GM23338 (cell line): Measurements from ENCODE around the gene MND1. TPM values are rescaled to one million over a fixed set of nuclear protein-coding genes. Genes with fewer than 3 reads are reported as not detected.

Experiments used
- ATAC-seq: fragments of 200-7000 bp; cut with Tn5 transposase; 3 replicates; pipeline ENCODE4 v1.9.1; 2020
- DNase-seq: peaks from one replicate; pipeline ENCODE4 v3.0.0-alpha.2; 2015; ENCODE audit warnings: low spot score
- H2AFZ ChIP-seq: fragments of 200-600 bp; sonication (generic); 2 replicates; pipeline ENCODE4 v1.8.0; 2016; ENCODE audit warnings: antibody characterized with exemption, mild to moderate bottlenecking, moderate library complexity
- H3F3A ChIP-seq: fragments of 200-600 bp; sonication (generic); replicated peaks from 2 replicates; pipeline ENCODE4 v1.8.0; 2017; ENCODE audit warnings: antibody characterized with exemption, mixed run types, low read depth
- H3K27ac ChIP-seq: fragments of 200-600 bp; sonication (generic); 2 replicates; pipeline ENCODE4 v1.6.1; 2016; ENCODE audit warnings: low read depth
- H3K27me3 ChIP-seq: fragments of 200-600 bp; sonication (generic); 2 replicates; pipeline ENCODE4 v1.8.0; 2016; ENCODE audit warnings: mild to moderate bottlenecking, mixed run types, moderate library complexity; ENCODE audit not compliant: insufficient read depth
- H3K36me3 ChIP-seq: fragments of 200-600 bp; sonication (generic); 2 replicates; pipeline ENCODE4 v1.8.0; 2016; ENCODE audit warnings: mild to moderate bottlenecking; ENCODE audit not compliant: insufficient read depth
- H3K4me1 ChIP-seq: fragments of 200-600 bp; sonication (generic); 2 replicates; pipeline ENCODE4 v1.8.0; 2016; ENCODE audit warnings: mild to moderate bottlenecking, moderate library complexity; ENCODE audit not compliant: insufficient read depth
- H3K4me2 ChIP-seq: fragments of 200-600 bp; sonication (generic); 2 replicates; pipeline ENCODE4 v1.7.1; 2017; ENCODE audit warnings: mixed run types
- H3K4me3 ChIP-seq: fragments of 200-600 bp; sonication (generic); 2 replicates; pipeline ENCODE4 v1.6.1; 2016; ENCODE audit warnings: mixed run types
- H3K79me2 ChIP-seq: fragments of 200-600 bp; sonication (generic); replicated peaks from 2 replicates; pipeline ENCODE4 v1.8.0; 2017; ENCODE audit warnings: mild to moderate bottlenecking; ENCODE audit not compliant: insufficient read depth
- H3K9me2 ChIP-seq: fragments of 200-600 bp; sonication (generic); 2 replicates; pipeline ENCODE4 v1.8.0; 2017; ENCODE audit not compliant: insufficient read depth
- H4K20me1 ChIP-seq: fragments of 200-600 bp; sonication (generic); replicated peaks from 2 replicates; pipeline ENCODE4 v1.8.0; 2017; ENCODE audit warnings: mild to moderate bottlenecking; ENCODE audit not compliant: insufficient read depth
- H3K27ac Mint-ChIP-seq: 2 replicates; pipeline ENCODE4 v1.8.0; 2020; ENCODE audit warnings: inconsistent platforms, mild to moderate bottlenecking, moderate library complexity, mixed read lengths
- H3K27me3 Mint-ChIP-seq: 3 replicates; pipeline ENCODE4 v1.8.0; 2022; ENCODE audit warnings: low read depth, mild to moderate bottlenecking, moderate library complexity, mixed read lengths, inconsistent platforms; ENCODE audit not compliant: insufficient read depth, poor library complexity
- H3K36me3 Mint-ChIP-seq: 3 replicates; pipeline ENCODE4 v1.8.0; 2021; ENCODE audit warnings: low read depth, mild to moderate bottlenecking, inconsistent platforms, moderate library complexity, mixed read lengths
- H3K4me1 Mint-ChIP-seq: 3 replicates; pipeline ENCODE4 v1.8.0; 2020; ENCODE audit warnings: mild to moderate bottlenecking, inconsistent platforms, mixed read lengths
- H3K4me3 Mint-ChIP-seq: 3 replicates; pipeline ENCODE4 v1.8.0; 2021; ENCODE audit warnings: moderate library complexity, mild to moderate bottlenecking, inconsistent platforms, mixed read lengths
- H3K9me3 Mint-ChIP-seq: 3 replicates; pipeline ENCODE4 v1.8.0; 2020; ENCODE audit warnings: moderate library complexity, mild to moderate bottlenecking, inconsistent platforms, mixed read lengths
- CREB1 ChIP-seq: fragments of 250-450 bp; sonication (Bioruptor Pico); IDR thresholded peaks from 2 replicates; pipeline ENCODE4 v1.5.0; 2020; ENCODE audit warnings: low read depth, mild to moderate bottlenecking, moderate library complexity
- CTCF ChIP-seq, 2 experiments: fragments of 200-600 bp in 1 of 2; sonication (generic) in 1 of 2; conservative IDR thresholded peaks; 2 replicates each; pipeline versions ENCODE4 v1.5.1 to v1.6.1; 2016 to 2017; ENCODE audit warnings: antibody characterized with exemption in 2 of 2, low read depth in 2 of 2, mild to moderate bottlenecking in 2 of 2, moderate library complexity in 1 of 2
- ETS1 ChIP-seq: IDR thresholded peaks from 2 replicates; pipeline ENCODE4 v1.6.1; 2016; ENCODE audit warnings: antibody characterized with exemption
- EZH2 ChIP-seq: fragments of 200-600 bp; sonication (generic); IDR thresholded peaks from one replicate; pipeline ENCODE4 v1.8.0; 2017; ENCODE audit warnings: antibody characterized with exemption, mild to moderate bottlenecking, low read depth; ENCODE audit not compliant: unreplicated experiment
- EZH2phosphoT487 ChIP-seq: fragments of 200-600 bp; sonication (generic); IDR thresholded peaks from one replicate; pipeline ENCODE4 v1.8.1; 2018; ENCODE audit warnings: antibody characterized with exemption; ENCODE audit not compliant: unreplicated experiment
- JUNB ChIP-seq: IDR thresholded peaks from one replicate; pipeline ENCODE4 v1.6.1; 2016; ENCODE audit warnings: antibody characterized with exemption; ENCODE audit not compliant: unreplicated experiment
- NANOG ChIP-seq: IDR thresholded peaks from 2 replicates; pipeline ENCODE4 v1.6.1; 2016; ENCODE audit warnings: antibody characterized with exemption, borderline replicate concordance
- POLR2AphosphoS5 ChIP-seq: IDR thresholded peaks from 2 replicates; pipeline ENCODE4 v1.6.1; 2016; ENCODE audit warnings: antibody characterized with exemption, low read depth
- REST ChIP-seq: IDR thresholded peaks from one replicate; pipeline ENCODE4 v1.6.1; 2018; ENCODE audit warnings: antibody characterized with exemption; ENCODE audit not compliant: unreplicated experiment
- STAT1 ChIP-seq: IDR thresholded peaks from one replicate; pipeline ENCODE4 v1.6.1; 2016; ENCODE audit warnings: antibody characterized with exemption; ENCODE audit not compliant: unreplicated experiment
- ZNF114 ChIP-seq: fragments of 250-450 bp; sonication (Bioruptor Pico); IDR thresholded peaks from 2 replicates; pipeline ENCODE4 v1.5.0; 2020; ENCODE audit warnings: mild to moderate bottlenecking, moderate library complexity
- ZNF331 ChIP-seq: fragments of 250-450 bp; sonication (Bioruptor Pico); IDR thresholded peaks from 2 replicates; pipeline ENCODE4 v1.5.0; 2020; ENCODE audit warnings: low read depth, mild to moderate bottlenecking, moderate library complexity
- ZNF462 ChIP-seq: fragments of 250-450 bp; sonication (Bioruptor Pico); IDR thresholded peaks from 2 replicates; pipeline ENCODE4 v1.5.0; 2020; ENCODE audit warnings: mild to moderate bottlenecking, moderate library complexity
- polyA plus RNA-seq: library from polyadenylated mRNA; unstranded; fragments of >200 nt; fragmentation: Nextera tagmentation; extraction: Ambion mirVana; gene quantifications from 2 replicates; pipeline ENCODE4 v1.2.1, GENCODE V29; 2016
- total RNA-seq: library from RNA; depleted of rRNA; stranded (reverse); fragments of >200 nt; shearing (Covaris generic); gene quantifications from 2 replicates; pipeline ENCODE4 v1.2.3, GENCODE V29; 2014

MND1 gene
- total and polyA plus RNA-seq, 2 experiments from 2014 or later = 22.5 to 63.5 TPM

GRCh38 chr4:153433754-153434105 lies 89.2 kb downstream of the MND1 start:
- no peaks in the 10 kb centered on the region for H3K27me3 ChIP-seq
- DNase-seq (no peak), ATAC-seq (peak; percentile 44)
- Mint-ChIP-seq H3K27me3 (peaks cover 4% of the 10 kb centered on the region), H3K27ac (no peak overlapping the region), H3K4me3 (no peak overlapping the region), H3K9me3 (no peaks in the 10 kb centered on the region), H3K4me1 (peaks cover 7% of the 10 kb centered on the region; the same call in 2 of the 3 replicates), H3K36me3 (no peaks in the 10 kb centered on the region)
- H3F3A ChIP-seq = no peaks in the 10 kb centered on the region
- H2AFZ ChIP-seq = peak overlapping the region; percentile 82; the same call in 1 of the 2 replicates
- H3K36me3 ChIP-seq = no peaks in the 10 kb centered on the region
- TF ChIP-seq ZNF462 (CRISPR knock-in tag) (no peak), REST (no peak), CTCF (conservative IDR thresholded peaks at IDR 0.05; ENCODE audit: low read depth in 2 of 2) (no peak), EZH2 (no peak), CREB1 (CRISPR knock-in tag) (no peak), ETS1 (no peak), NANOG (no peak), POLR2AphosphoS5 (no peak), EZH2phosphoT487 (no peak), ZNF114 (CRISPR knock-in tag) (no peak), JUNB (no peak), STAT1 (no peak), ZNF331 (CRISPR knock-in tag) (no peak)
- no peaks in the 10 kb centered on the region for H4K20me1 ChIP-seq
- H3K4me2 ChIP-seq = no peak overlapping the region
- H3K79me2 ChIP-seq = no peaks in the 10 kb centered on the region
- H3K9me2 ChIP-seq = no peaks in the 10 kb centered on the region
- H3K4me3 ChIP-seq = no peak overlapping the region
- no peak overlapping the region for H3K27ac ChIP-seq
- H3K4me1 ChIP-seq = no peaks in the 10 kb centered on the region
